NCI-H69 (cell line): ENCODE results near the gene ADGRD2.
"Not testable (repeated sequence)": the region's sequence is repeated elsewhere in the genome, so short reads cannot be mapped to it uniquely, and the experiment has no call there.

ENCODE experiments used
- DNase-seq: peaks from one replicate; lab custom pipeline; 2025; lab: John Stamatoyannopoulos, UW

The ADGRD2 gene, protein sequence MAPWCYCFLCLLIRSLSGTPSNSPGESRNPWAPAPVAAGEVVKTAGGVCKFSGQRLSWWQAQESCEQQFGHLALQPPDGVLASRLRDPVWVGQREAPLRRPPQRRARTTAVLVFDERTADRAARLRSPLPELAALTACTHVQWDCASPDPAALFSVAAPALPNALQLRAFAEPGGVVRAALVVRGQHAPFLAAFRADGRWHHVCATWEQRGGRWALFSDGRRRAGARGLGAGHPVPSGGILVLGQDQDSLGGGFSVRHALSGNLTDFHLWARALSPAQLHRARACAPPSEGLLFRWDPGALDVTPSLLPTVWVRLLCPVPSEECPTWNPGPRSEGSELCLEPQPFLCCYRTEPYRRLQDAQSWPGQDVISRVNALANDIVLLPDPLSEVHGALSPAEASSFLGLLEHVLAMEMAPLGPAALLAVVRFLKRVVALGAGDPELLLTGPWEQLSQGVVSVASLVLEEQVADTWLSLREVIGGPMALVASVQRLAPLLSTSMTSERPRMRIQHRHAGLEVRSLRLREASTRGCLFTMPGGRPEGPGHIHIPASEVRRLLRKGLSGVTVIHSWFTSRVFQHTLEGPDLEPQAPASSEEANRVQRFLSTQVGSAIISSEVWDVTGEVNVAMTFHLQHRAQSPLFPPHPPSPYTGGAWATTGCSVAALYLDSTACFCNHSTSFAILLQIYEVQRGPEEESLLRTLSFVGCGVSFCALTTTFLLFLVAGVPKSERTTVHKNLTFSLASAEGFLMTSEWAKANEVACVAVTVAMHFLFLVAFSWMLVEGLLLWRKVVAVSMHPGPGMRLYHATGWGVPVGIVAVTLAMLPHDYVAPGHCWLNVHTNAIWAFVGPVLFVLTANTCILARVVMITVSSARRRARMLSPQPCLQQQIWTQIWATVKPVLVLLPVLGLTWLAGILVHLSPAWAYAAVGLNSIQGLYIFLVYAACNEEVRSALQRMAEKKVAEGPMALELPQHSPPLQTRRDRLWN

GRCh38 chr9:124450241-124450924 is at the start of gene ADGRD2:
Gene ADGRD2, plus strand, starts transcription at chr9:124450451. Its CDS starts 1,216 bp downstream, at chr9:124451667.
- peak; percentile 76 for DNase-seq

GRCh38 chr9:124403246-124403645 is 47.0 kb upstream of the ADGRD2 start:
- no peak for DNase-seq

GRCh38 chr9:124409410-124409809 is 40.8 kb upstream of the ADGRD2 start:
- no peak for DNase-seq

- no peak for DNase-seq
These were observed 39.8 kb upstream of the ADGRD2 start for GRCh38 chr9:124410321-124410913.

- DNase-seq = no peak
These were observed 38.6 kb upstream of the ADGRD2 start for GRCh38 chr9:124411514-124412227.

GRCh38 chr9:124412228-124412575 is 38.0 kb upstream of the ADGRD2 start:
- DNase-seq = no peak

- DNase-seq = peak; percentile 24
These were observed 35.6 kb upstream of the ADGRD2 start for GRCh38 chr9:124414612-124415011.

- peak; percentile 99 for DNase-seq
These were observed 35.0 kb upstream of the ADGRD2 start, which contains the start of gene PSMB7 for GRCh38 chr9:124415102-124415851. Gene PSMB7, minus strand, starts transcription at chr9:124415442. Its CDS starts 17 bp downstream, at chr9:124415425.

DNA sequence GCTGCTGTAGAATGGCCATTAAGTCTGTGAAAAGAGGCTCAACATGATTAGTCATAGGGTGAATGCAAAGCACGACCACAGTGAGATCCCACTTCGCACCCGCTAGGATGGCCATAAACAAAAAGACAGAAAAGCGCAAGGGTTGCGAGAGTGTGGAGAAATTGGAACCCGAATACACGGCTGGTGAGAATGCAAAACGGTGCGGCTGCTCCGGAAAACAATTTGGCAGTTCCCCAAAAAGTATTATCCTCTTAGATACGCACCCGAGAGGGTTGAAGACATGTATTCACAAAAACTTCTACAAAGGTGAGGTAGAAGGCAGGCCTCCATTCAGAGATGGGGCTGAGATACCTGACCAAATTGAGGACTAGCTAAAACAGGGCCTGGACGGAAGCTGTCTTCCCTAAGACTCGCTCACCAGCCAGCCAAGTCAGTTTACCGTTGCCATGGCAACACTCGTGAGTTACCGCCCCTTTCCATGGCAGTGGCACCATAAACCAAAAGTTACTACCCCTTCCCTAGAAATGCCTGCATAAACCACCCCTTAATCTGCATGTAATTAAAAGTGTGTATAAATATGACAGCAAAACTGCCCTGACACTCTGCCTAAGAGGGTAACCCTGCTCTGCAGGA is 34.3 kb upstream of the ADGRD2 start:
- peak; percentile 37 for DNase-seq

DNA sequence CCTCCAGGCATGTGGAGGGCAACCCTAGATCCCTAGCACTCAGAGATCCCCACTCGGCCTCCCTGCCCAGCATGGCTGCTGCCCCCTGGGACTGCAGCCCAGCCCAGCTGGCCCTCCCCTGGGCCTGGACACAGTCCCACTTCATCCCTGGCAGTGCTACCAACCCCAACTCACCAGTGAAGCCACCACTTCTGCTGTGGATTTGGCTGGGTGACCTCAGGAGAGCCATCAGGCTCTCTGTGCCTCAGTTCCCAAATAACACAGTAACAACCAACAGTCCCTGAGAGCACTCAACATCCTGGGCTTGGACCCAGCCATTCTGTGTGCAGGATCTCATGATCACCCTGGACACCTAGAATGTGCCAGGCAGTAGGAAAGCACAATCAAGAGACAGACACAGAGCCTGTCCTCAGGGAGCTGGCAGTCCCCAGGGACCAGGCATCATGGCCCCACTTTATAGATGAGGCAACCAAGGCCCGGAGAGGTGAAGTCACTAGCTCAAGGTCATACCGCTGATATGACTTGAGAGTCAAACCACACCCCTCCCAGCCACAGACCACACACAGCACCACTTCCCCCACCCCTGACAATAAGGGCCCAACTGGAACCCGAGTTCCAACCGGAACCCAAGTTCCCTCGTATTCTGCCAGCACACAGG is 30.3 kb upstream of the ADGRD2 start:
- DNase-seq = no peak

- DNase-seq = peak; percentile 59
These were observed 29.2 kb upstream of the ADGRD2 start for GRCh38 chr9:124420991-124421543.

- no peak for DNase-seq
These were observed 27.1 kb upstream of the ADGRD2 start for GRCh38 chr9:124423155-124423554.

DNA sequence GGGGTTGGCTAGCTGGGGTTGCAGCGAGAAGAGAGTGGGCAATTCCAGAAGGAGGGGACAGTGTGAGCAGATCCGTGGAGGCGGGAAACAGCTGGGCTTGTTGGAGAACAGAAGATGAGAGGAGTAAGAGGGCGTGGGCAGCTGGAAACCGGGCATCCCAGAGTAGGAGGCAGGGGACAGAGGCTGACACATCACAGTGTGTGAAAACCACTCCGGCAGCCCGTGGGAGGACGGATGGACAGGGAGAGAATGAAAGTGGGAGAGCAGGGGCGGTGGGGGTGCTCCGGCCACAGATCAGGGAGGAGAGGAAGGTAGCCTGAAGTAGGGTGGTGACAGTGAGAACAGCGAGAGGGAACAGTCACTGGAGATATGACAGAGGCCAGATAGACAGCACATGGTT is 26.7 kb upstream of the ADGRD2 start:
- no peak for DNase-seq

DNA sequence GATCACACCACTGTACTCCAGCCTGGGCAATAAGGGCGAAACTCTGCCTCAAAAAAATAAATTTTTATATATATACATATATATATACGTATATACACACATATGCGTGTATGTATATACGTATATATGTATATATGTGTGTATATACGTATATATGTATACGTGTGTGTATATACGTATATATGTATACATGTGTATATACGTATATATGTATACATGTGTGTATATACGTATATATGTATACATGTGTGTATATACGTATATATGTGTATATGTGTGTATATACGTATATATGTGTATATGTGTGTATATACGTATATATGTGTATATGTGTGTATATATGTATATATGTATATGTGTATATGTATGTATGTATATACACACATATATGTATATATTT is 24.5 kb upstream of the ADGRD2 start:
- not testable (repeated sequence) for DNase-seq

GRCh38 chr9:124426361-124426760 is 23.9 kb upstream of the ADGRD2 start:
- no peak for DNase-seq

GRCh38 chr9:124427281-124427680 is 23.0 kb upstream of the ADGRD2 start:
- no peak for DNase-seq

DNA sequence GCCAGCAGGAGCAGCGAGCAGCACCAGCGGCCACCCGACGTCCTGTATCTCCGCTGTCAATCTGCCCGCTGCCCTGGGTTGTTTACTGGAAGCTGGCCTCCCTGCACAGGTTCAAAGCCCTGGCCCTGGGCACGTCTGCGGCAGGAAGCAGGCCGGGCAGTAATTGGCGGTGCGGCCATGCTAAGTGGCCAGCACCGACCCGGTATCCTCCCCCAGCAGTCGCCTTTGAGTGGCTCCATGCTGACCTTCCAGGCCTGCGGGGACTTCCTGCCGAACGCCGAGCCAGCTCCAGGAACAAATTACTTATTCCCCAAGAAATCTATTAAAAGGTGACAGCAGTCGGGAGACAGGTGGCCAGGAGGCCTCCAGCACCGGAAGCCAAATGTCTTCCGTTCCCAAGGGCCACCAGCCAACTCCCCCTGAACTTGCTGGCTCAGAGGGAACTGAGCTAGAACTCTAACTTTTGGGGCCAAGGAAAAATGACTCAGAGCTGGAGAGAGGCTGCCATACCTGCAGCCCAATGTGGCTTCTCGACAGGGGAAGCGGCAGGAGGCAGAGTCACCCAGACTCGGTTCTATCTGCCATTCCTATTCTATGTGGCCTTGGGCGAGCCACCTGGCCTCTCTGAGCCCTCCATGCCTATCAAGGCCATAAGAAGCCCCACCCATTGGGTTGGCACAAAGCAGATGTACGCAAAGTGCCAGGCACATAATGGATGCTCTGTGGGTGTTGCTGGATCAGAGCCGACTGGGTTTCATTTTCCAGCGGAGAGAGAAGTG is 21.3 kb upstream of the ADGRD2 start:
- peak; percentile 85 for DNase-seq

DNA sequence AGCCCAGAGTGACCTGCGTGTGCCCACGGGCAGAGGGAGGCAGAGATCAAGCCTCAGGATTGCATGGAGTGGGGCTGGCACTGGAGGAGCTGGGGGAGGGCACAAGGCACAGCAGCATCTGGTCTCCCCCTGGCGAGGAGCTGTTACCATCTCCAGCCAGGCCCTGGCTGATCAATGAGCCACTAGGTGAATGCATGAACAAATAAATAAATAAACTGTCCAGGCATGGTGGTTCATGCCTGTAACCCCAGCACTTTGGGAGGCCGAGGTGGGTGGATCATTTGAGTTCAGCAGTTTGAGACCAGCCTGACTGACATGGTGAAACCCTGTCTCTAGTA is 20.8 kb upstream of the ADGRD2 start:
- DNase-seq = no peak
